NOMO-1 treated with dmso at 0.1 percent for 144 hours (cell line): ENCODE results near the gene HORMAD2.

Source experiments
- DNase-seq: peaks from one replicate; lab custom pipeline; 2025; ENCODE audit not compliant: unreplicated experiment; lab: John Stamatoyannopoulos, UW

The HORMAD2 gene

DNA sequence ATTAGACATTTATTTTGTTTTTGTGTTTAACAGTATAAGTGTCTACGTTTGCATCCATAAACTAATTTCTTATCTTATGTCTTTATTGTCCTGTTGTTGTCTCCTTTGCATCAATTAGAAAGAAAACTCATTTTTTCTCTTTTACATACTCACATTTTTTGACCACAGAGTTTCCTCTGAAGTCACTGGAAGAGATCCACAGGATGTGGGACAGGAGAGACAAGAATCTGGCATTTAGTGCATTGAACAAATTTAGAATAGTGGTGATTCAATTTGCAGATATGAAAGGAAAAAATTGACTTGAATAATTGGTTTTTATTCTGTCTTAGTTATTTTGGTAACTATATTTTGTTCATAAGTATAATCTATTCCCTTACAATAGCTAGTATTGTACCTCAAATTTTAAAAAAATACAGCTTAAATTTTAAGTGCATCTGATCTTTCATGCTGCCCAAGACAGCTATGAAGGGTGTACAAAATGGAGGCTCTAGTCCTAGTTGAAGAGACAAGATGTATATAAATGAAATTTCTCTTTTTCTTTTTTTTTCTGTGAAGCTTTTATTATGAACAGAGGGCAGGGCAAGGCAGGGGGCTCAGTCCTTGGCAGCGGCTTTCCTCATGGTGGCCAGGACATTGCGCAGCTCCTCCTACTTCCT is 24.4 kb downstream of the HORMAD2 start:
- no peak for DNase-seq

DNA sequence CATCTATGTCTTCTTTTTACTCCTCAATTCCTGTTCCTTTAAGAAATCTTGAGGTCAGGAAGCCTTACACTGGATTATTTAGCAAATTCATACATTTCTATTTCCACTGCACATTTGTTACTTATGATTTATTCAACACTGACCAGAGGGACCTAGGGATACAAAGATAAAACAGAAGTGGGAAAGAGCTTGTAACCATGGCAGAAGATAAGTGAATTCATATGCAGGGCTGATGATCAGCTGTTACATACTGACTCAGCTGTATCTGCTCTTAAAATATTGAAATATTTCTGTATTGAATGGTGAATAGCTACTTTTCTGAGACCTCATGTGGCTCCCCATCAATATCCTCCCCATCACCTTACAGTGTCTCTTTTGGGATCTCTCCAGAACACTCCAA is 25.2 kb downstream of the HORMAD2 start:
- no peak for DNase-seq

DNA sequence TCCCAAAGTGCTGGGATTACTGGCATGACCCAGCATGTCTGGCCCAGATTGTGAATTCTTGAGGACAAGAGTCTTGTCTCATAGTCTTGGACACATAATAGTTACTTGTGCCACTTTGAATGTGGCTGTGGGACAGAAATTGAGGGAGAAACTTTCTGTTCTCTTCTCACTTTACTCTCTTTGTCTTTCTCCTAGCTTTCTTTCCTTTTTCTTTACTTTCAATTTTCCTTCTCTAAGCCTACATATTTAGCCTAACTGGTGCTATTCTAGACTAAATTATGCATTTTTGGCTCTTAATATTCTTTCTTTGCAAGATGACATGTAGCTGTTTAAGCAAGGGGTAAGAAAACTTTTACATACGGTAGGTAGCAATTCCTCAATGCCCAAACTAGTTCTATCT is 33.2 kb downstream of the HORMAD2 start:
- DNase-seq = no peak

DNA sequence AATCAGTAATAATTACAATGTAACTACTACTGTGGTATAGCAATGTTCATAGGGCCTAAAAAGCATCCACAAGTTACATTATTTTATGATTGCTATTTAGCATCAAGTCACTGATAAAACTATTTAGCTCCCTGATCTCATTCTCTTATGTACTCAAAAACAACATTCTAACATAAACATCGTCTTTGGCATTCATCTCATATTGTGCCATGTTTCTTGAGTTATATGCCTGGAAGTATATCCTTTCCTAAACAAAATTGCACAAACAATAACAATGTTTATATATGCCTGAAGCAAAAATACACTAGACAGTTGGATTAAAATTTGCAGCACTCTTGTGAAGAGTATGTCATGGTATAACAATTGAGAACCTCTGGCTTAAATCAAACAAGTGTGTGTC is 34.1 kb downstream of the HORMAD2 start:
- DNase-seq = no peak

DNA sequence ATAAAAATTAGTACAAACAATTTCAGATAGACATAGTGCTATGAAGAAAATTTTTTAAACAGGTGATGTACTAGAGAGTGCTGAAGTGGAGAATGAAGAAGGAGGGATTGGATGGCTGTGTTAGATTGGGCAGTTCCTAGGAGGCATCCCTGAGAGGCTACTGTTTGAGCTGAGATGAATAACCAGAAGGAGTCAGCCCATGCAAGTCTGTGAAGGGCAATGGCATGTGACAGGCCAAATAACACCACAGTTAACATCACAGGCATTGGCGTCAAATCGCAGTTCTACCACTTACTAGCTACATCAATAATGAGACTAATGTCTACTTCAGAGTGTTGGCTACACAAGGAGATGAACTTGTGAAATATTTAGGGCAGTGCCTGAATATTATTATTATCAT is 35.4 kb downstream of the HORMAD2 start:
- no peak for DNase-seq

DNA sequence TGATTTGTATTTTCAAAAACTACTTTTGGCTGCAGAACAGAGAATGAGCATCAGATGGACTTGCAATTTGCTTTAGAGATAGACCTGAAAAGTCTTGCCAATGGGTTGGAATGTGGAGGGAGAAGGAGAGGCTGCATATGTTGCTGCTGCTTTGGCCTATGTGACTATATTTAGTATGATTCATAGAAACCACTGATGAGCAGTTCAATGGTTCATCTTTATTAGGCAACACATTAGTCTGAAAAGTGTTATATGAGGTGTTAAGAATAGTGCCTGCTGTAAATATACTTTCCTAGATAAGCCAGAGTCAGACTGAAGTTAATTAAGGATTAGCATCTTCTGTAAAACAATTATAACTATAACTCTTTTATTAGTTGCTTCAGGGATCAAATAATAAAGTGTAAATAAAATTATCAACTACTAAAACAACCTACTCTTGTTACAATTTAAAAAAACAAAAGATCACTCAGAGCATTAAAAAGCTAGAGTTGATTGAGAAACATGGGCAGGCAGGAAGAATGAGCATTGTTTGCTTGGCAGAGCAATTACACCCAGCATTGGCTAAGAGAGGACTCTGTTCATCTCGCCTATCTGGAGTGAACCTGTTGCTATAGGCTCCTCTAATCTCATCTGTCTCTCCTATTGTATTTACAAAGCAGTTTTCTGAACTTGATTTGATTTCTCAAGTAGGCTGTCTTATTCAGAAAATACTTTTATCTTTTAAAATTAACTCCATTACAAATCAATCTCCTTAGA is 36.3 kb downstream of the HORMAD2 start:
- no peak for DNase-seq

DNA sequence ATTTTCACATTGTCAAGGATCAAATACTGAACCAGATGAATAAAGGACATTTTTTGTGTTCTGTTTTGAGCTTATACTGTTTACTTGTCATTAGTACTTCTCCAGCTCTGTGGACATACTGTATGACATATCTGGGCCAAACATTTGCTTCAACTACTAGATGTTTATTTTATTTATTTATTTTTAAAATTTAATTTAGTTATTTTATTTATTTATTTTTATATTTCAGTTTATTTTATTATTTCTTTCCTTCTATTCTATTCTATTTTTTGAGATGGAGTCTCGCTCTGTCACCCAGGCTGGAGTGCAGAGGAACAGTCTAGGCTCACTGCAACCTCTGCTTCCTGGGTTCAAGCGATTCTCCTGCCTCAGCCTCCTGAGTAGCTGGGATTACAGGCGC is 37.0 kb downstream of the HORMAD2 start:
- no peak for DNase-seq

DNA sequence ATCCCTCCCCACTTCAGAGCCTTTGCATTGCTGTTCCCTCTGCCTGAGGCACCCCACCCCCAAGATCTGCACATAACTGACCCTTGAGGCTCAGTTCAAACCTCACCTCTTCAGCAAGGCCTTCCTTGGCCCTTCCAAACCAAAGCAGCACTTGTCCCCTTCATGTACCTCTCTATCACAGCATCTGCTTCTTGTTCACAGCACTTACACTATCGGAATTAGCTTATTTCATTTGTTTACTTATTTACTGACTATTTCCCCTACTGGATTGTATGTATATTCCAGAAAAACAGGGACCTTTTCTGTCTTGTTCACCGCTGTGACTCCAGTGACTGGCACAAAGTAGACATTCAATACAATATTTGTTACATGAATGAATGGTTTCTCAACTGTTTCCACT is 38.0 kb downstream of the HORMAD2 start:
- DNase-seq = no peak

DNA sequence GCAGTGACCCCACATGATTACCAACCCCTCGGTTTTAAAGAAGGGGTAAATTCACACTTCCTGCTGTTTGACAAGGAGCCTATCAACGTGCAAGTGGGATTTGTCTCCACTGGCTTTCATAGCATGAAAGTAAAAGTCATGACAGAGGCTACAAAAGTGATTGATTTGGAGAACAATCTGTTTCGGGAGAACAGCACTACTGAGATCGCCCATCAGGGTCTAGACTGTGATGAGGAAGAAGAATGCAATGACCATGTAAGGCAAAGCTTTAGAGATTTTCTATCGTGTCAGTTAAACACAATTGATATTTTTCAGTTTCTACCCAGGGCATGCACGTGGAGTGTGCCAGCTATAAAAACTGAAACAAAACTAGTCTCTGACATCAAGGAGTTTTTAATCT is 41.7 kb downstream of the HORMAD2 start:
- DNase-seq = no peak

DNA sequence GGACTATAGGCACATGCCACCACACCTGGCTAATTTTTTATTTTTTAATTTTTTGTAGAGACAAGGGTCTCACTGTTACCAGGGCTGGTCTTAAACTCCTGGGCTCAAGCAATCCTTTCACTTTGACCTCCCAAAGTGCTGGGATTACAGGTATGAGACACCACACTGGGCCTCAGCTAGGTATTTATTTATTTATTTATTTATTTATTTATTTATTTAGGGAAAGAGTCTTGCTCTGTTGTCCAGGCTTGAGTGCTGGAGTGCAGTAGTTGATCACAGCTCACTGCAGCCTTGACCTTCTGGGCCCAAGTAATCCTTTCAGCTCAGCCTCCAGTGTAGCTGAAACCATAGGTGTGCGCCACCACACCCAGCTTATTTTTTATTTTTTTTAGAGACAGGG is 43.2 kb downstream of the HORMAD2 start:
- no peak for DNase-seq

DNA sequence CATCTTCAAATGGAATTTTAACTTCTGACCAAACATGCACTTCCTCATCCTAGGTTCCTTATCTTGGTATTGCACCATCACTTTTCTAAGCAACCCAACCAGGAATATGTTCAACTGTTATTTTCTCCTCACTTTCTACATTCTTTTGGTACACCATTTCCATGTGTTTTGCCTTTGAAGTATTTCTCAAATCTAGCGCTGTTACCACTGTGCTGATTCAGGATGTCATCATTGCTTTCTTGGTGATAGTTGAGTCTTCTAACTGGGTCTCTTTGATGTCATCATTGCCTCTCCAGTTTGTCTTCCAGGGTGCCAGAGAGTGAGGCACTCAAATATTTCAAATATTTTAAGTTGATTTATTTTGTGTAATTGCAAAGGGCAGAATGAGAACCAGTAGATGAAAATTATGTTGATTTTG is 47.5 kb downstream of the HORMAD2 start:
- DNase-seq = no peak

DNA sequence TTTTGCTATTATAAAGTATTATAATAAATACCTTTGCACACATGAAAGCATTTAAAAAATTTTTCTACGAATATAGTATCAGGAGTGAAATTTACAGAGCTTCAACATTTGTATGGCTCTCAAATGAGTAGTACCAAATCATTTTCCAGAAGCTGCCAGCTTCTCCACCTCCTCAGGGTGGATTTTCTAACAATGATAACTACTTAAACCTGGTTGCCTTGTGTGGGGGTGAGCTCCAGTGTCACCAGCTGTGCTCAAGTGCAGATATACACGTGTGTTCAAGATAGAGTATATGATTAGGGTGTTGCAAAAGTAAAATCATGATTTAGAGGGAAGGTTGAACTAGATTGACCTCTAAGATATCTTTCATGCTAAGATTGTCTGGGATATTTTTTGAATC is 48.2 kb downstream of the HORMAD2 start:
- DNase-seq = no peak

DNA sequence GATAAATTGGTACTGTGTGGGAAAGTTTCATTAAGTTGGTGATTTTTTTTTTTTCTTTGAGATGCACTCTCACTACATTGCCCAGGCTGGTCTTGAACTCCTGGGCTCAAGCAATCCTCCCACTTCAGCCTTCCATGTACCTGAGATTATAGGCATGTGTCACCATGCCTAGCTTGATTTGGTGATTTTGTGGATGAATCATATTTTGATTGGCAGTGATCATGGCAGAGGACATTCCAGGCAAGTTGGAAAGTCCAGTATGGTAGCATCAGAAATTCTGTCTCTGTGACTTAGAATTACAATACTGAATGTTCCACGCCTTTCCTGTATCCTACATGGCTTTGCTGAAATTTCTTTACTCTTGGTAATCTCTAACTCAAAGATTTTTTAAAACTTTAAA is 49.4 kb downstream of the HORMAD2 start:
- no peak for DNase-seq

DNA sequence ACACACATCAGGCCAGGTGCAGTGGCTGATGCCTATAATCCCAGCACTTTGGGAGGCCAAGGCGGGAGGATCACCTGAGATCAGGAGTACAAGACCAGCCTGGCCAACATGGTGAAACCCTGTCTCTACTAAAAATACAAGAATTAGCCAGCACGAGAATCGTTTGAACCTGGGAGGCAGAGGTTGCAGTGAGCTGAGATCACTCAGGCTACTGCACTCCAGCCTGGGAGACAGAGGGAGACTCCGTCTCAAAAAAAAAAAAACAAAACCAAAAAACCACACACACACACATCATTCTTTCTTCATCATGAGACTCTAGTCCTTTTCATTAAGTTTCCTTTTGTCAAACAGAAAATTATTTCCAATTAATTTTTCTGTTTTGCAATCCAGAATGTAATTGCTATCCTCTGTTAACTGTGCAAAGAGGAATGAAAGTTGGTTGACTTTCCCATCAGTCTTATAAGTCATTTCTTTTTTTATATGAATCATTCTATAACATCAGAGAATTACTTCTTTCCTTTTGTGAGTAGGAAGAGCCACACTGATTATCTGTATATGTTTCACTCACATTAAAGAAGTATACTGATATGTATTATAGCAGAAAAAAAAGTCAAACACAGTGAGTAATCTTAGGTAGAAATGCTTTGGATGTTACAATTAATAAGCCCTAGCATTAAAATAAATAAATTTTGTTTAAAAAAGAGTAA is 52.2 kb downstream of the HORMAD2 start:
- DNase-seq = no peak

DNA sequence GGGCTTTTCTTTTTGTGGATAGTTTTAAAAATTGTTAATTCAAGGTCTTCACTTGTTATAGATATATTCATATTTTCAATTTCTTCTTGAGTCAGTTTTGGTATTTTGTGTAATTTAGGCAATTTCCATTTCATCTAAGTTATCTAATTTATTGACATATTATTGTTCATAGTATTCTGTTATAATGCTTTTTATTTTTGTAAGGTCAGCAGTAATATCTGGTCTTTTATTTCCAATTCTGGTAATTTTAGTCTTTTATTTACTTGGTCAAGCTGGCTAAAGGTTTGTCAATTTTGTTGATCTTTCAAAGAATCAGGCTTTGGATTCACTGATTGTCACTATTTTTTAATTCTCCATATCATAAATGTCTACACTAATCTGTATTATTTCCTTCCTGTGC is 60.1 kb downstream of the HORMAD2 start:
- no peak for DNase-seq

DNA sequence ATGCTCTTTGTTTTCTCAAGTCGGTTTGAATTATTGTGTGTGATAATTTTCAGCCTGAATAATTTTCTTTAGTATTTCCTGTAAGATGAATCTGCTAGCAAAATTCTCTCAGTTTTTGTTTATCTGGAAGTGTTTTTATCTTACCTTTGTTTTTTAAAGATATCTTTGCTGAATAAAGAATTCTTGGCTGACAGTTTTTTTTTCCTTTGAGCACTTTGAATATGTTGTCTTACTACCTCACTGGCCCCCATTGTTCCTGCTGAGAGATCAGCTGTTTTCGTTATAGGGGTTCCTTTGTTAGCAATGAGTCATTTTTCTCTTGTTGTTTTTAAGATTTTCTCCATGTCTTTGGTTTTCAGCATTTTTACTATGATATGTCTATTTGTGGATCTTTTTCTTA is 63.0 kb downstream of the HORMAD2 start:
- DNase-seq = no peak

DNA sequence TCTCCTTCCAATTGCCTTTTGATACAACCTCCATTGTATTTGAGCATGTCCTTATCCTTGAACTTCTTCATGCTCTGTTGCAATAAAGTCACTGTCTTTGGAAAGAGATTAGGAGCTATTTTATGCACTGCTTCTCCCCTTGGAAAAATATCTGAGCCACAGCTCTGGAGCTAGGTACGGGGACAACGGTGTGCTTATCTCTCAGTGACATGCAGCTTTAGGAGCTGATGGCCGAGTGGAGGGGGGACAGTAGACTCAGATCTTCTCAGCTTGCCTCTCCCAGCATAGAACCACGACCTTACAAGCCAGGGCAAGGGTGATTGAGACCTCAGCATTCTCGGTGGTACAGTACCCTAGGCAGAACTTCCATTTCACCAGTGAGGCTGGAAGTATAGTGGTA is 64.1 kb downstream of the HORMAD2 start:
- no peak for DNase-seq

DNA sequence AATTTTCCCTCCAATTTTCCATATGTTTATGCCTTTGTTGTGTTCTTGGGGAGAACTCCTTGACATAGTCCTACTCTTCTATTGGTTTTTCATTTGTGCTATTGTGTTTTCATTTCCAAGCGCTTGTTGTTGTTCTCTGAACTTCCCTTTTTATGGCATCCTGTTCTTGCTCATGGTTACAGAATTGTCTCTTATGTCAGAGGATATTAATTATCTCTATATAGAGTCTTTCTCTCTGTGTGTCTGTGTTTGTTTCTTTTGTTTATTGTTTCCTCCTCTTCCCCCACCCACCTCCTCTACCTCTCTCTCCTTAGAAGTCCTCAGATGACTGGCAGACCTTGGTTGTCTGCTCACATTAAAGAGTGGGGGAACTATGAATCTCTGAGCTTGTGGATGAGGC is 69.9 kb downstream of the HORMAD2 start:
- DNase-seq = no peak

DNA sequence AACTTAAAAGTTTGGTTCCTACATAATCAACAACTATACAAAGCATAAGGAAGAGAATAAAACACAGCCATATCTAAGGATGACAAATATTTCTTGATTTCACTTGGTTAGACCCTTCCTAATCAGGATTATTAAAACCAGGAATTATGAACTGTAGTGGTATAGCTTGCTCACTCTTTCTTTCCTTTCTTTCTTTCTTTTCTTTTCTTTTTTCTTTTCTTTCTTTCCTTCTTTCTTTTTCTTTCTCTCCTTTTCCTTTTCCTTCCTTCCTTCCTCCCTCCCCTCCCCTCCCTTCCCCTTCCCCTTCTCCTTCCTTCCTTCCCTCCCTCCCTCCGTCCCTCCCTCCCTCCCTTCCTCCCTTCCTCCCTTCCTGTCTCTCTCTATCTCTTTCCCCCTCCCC is 78.0 kb downstream of the HORMAD2 start:
- no peak for DNase-seq

DNA sequence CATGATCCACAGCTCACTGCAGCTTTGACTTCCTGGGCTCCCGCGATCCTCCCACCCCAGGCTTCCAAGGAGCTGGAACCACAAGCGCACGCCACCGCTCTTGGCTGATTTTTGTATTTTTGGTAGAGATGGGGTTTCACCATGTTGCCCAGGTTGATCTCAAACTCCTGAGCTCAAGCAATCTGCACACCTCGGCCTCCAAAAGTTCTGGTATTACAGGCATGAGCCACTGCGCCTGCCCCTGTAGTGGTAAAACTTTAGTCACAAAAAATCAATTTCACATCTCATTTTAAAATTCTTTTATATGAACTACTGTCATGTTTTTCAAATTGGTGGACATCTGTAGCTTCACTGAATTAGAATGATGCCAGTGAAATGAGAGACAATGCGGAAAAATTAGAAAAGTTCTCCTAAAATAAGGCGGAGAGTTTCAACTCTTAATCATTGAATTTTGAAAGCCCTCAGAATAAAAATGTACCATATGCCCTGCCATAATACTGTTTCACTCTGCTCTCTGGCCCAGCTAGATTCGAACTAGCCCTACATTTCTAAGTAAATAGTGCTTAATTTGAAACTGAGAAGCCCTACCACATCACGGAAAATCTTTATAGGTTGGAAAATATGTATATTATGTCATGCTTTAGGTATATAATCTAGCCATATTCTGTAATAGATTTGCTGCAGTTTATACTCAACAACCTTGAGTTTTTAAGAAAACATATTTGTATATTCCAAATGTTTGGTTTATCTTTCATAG is 78.7 kb downstream of the HORMAD2 start:
- no peak for DNase-seq

DNA sequence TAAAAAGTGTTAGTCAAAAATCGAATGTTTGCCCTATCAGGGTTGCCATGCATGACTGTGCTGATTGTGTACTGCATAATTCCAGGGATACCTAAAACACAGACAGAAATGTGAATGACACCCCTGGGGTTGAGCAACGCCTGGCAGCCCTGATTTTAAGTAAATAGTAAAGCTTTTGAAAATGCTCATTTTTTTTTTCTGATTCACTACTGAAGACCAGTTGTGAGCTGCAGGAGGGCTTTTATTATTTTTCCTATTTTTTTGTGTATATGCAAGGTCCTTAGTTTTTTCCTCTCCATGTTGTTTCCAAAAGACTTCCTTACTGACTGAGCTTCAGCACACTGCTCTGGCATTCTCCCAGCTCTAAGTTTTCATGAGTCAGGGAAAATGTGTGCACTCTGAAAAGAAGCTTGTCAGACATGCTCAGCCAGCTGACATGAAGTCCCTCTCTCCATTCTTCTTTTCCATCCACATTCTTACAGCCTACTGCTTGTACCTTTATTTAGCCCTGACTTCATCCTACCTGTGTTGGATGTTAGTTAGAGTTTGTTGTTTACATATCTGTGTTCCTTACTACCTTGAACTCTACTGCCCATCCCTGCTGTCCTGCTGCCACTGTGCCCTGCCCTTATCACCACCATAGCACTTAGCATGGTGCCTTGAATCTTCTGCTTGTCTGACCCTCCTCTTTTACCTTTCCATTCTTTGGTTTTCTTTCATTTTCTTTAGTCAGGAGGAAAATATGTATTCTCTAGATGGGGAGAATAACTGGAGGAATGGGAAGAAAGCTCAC is 79.5 kb downstream of the HORMAD2 start:
- DNase-seq = no peak
